IPS DF 4.7 (cell line): ENCODE data around the gene SIKE1.
"Not testable (repeated sequence)": the region's sequence is repeated elsewhere in the genome, so short reads cannot be mapped to it uniquely, and the experiment has no call there.

Experiments used
- DNase-seq: peaks from one replicate; pipeline ENCODE4 v3.0.0-alpha.2; 2013; ENCODE audit warnings: low spot score; ENCODE audit errors: extremely low read depth

SIKE1 gene

DNA sequence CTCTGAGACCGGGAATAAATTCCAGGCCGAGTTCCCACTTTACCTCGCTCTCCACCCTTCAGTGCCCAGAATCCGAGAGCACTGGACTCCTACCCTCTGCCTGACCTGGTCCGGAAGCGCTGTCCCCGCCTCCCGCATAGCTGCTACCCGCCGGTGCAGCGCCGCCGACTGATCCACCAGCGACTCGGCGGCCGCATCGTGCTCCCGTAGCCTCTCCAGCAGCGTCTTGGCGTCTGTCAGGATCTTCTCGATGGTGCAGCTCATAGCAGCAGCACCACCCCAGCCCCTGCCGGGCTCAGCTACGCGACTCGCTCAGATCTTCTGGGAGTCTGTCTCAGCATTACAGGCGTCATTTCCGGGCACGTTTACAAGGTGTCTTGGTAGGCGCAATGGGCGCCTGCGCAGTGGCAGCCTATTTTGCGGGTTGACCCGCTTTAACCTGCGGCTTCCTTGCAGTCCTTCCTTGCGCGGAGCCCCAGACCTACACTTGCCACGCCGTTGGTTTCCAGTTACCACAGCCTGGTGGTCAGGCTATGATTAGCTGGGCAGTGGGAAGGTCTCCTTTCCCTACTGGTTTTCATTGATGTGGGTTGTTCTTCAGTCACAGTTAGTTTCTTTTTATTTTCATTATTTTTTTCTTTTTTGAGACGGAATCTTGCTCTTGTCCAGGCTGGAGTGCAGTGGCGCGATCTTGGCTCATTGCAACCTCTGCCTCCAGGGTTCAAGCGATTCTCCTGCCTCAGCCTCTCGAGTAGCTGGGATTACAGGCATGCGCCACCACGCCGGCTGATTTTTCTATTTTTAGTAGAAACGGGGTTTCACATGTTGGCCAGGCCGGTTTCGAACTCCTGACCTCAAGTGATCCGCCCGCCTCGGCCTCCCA lies at the start of gene SIKE1:
SIKE1 (minus strand) TSS at position 342 of the 883 bp plus-strand sequence; CDS start at position 264, 78 bp downstream.
- peak; percentile 88 for DNase-seq

DNA sequence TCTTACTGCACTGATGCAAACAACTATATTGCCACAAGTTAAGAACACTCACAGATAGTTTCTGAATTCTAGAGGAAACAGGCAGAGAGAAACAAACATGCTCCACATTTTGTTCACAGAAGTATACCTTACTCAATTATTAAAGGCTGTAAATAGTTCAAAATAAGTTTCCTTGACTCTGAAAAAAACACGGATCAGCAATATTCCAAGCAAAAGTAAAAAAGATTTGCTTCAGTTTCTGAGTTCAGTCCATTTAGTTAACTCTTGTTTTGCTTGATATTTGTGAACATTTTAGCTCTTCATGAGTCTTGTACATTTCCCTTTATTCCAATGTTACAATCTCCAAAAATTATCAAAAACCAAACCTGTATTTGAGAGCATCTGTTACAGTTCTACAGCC lies 49.6 kb upstream of the SIKE1 start:
- not testable (repeated sequence) for DNase-seq

DNA sequence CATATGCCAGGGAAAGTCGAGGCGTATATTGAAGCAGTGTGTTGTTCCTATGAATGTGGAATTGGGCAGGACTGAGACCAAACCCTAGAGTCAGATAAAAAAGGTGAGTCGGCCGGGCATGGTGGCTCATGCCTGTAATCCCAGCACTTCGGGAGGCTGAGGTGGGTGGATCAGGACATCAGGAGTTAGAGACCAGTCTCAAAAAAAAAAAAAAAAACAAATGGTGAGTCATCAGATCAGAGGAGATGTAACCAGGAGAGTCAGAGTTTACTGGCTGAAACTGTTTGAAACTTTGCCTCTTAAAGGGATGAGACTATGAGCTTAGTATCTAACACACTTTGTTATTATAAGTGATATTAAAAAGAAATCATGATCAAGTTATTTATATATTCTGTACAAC lies 47.8 kb upstream of the SIKE1 start:
- no peak for DNase-seq

DNA sequence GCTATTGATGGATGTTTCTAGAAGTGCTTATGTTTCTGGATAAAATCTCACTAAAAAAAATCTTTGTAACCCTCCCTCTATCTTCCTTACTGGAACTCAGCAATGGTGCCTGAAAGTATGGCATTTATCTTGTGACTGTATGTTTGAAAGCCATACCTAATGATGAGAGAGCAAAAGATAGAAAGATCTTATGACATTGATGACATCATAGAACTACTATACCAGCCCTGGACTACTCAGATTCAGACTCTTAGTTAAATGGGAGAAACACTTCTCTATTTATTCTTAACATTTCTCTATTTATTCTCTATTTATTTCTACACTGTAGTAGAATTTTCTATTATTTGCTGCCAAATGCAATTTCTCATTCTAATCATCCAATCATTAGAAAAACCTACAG lies 41.5 kb upstream of the SIKE1 start:
- DNase-seq = no peak

DNA sequence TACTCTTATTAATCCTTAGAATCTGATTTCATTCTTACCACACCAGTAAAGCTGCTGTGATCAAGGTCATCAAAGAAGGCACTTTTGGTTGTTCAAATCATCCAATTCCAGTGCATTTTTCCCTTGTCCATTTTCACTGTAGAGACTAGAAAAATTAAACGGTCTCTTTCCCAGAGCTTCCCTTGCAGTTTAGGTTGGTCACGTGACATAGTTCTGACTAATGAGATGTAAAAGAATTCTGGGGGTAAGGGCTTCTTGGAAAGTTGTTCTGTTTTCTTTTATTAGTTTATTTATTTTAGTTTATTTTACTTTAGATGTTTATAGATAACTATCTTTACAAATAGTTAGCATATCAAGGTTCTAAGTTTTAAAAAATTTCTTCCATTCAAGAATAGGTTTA lies 39.9 kb upstream of the SIKE1 start:
- no peak for DNase-seq

DNA sequence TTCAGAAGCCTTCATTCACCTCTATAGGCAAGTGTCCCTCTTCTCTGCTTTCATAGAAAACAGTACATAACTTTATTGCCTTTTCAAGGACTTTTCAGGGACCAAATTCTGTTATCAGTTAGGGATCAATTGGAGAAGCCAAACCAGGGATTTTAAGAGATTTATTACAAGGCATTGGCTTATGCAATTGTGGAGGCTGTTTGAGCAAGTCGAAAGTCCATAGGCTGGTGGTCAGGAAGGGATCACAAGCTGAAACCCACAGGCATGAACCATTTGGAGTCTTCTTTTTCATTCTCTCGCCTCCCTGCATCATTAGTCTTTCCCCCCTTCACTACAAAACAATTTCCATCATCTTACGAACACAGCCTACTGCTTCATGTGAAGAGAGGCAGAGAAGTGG lies 39.4 kb upstream of the SIKE1 start:
- no peak for DNase-seq

DNA sequence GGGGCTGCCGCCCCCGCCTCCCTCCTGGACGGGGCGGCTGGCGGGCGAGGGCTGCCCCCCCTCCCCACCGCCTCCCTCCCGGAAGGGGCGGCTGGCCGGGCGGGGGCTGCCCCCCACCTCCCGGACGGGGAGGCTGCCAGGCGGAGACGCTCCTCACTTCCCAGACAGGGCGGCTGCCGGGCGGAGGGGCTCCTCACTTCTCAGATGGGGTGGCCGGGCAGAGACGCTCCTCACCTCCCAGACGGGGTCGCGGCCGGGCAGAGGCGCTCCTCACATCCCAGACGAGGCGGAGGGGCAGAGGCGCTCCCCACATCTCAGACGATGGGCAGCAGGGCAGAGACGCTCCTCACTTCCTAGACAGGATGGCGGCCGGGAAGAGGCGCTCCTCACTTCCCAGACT lies 24.0 kb upstream of the SIKE1 start:
- not testable (repeated sequence) for DNase-seq

DNA sequence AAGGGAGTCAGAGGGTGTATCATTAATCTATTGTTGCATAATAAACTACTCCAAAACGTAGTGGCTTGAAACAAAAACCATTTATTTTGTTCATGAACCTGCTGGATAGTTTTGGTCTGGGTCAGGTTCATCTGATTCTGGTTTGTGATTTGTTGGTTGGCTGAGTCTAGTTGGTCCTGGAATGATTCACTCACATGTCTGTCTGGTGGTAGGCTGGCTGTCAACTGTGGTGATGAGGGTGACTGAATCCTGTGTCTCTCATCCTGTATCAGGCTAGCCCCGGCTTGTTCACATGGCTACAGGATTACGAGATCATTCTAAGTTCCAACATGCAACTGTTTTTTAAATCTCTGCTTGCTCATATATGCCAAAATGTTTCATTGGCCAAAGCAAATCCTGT lies 22.5 kb upstream of the SIKE1 start:
- no peak for DNase-seq

DNA sequence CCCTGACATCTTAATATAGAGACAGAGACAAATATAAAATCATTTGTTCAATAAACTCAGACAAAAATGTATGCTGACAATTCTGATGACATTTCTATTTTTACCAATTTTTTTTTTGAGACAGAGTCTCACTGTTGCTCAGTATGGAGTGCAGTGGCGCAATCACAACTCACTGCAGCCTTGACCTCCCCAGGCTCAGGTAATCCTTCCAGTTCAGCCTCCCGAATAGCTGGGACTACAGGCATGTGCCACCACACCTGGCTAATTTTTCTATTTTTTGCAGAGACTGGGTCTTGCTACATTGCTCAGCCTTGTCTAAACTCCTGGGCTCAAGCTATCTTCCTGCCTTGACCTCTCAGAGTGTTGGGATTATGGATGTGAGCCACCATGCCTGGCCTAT lies 13.6 kb upstream of the SIKE1 start:
- no peak for DNase-seq

DNA sequence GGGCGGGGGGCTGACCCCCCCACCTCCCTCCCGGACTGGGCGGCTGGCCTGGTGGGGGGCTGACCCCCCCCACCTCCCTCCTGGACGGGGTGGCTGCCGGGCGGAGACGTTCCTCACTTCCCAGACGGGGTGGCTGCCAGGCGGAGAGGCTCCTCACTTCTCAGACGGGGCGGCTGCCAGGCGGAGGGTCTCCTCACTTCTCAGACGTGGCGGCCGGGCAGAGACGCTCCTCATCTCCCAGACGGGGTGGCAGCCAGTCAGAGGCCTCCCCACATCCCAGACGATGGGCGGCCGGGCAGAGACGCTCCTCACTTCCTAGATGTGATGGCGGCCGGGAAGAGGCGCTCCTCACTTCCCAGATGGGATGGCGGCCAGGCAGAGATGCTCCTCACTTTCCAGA lies 10.1 kb upstream of the SIKE1 start:
- not testable (repeated sequence) for DNase-seq

DNA sequence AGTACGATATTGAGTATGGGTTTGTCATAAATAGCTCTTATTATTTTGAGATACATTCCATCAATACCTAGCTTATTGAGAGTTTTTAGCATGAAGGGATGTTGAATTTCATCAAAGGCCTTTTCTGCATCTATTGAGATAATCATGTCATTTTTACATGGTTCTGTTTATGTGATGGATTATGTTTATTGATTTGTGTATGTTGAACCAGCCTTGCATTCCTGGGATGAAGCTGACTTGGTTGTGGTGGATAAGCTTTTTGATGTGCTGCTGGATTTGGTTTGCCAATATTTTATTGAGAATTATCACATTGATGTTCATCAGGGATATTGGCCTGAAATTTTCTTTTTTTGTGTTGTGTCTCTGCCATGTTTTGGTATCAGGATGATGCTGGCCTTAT lies 6.0 kb upstream of the SIKE1 start:
- not testable (repeated sequence) for DNase-seq

DNA sequence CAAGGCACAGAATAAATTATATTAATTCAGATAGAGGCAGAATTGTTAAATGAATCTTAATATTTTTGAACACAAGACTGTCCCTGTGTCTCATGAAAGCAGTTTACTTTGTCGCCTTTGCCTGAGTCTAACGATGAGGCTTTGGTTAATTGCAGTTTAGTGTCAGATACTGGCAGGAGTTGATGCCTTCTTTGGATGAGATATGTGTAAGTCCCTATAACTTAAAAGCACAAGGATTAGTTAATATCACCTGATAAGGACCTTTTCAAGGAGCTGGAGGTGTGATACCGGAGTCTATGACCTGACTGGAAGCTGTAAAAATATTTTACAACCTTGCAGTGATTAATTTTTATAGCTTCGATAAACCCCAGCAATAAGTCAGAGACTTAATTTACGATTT lies 2.0 kb upstream of the SIKE1 start:
- DNase-seq = no peak

DNA sequence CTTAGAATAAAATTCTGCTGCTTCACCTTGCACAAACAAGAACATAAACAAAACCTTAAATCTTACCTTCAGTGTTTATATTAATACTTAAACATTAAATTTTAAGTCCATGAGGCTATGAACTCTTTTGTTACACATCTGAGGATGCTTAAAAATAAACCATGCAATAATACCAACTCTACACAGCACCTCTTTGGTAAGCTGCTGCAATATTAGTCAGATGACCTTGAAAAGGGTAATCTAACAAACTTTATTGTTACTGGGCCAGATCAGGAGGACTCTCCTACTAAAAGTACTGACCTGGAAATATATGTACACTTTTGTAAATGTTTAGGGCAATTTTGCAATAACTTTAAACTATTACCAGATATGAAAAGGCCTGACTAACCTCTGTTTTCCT lies 763 bp downstream of the SIKE1 start:
- DNase-seq = no peak

DNA sequence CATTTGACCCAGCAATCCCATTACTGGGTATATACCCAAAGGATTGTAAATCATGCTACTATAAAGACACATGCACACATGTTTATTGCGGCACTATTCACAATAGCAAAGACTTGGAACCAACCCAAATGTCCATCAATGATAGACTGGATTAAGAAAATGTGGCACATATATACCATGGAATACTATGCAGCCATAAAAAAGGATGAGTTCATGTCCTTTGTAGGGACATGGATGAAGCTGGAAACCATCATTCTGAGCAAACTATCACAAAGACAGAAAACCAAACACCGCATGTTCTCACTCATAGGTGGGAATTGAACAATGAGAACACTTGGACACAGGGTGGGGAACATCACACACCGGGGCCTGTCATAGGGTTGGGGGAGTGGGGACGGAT lies 3.8 kb downstream of the SIKE1 start:
- not testable (repeated sequence) for DNase-seq

DNA sequence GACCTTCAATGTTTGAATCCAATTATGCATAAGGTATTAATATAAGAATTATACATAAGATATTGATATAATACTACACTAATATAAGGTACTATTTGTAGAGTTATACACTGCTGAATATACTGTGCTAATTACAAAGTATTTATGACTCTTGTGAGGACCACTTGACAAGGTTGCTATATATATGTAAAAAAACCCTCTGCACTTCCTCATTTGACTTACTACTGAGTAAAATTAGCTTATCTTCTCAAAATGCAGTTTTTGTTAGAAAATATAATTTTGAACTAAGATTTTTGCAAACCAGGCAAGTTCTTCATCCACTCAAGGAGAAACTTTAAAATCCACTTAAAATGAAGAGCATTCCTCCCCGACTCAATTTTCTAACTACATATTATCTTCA lies 8.5 kb downstream of the SIKE1 start:
- DNase-seq = no peak

DNA sequence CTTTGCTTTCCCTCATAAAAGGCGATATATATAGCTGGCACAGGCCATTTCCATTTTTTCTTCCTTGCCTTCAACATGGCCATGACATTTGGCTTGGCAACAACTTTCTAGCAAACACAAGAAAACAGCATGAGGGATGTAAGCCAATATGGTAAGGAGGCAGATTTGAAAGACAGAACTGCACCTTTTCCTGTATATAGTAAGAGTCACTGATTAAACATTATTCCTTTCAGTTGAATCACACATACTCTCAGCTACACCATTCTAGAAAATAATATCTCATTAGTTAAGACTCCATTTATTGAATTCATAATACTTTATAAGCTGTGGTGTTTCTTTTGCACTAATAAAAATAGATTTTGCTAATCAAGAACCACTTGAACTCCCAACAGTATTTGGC lies 9.5 kb downstream of the SIKE1 start:
- DNase-seq = no peak

DNA sequence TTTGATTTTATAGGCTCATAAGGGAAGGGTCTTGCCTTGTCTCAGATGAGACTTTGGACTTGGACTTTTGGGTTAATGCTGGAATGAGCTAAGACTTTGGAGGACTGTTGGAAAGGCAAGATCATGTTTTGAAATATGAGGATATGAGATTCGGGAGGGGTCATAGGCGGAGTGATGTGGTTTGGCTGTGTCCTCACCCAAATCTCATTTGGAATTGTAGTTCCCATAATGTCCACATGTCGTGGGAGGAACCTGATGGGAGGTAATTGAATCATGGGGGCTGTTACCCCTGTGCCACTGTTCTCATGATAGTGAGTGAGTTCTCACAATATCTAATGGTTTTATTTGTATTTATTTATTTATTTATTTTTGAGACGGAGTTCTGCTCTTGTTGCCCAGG lies 15.8 kb downstream of the SIKE1 start:
- no peak for DNase-seq

DNA sequence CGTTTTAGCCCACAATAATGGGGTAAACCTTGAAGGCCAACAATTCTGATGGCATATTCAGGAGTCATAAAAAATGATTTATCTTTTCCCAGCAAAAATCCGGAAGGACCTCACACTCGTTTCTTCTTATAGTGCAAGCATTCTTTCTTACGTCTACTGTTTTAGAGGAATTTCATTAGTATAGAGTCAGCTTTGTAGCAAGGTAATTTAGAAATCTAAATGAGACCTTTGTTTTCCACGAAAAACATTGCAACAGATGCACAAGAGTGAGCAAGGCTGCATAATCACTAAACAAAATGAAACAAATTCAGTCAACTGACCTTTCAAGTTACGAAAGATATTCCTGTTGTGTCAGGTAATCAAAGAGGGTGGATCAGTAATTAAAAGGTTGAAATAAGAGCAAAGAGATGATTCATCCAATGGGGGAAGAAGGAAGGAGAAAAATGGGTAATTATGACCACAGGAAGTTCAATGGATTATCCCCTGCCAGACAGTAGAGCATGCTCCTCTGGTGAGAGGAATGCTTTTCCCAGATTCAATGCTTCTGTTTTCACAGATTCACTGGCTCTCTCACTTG lies 22.1 kb downstream of the SIKE1 start:
- no peak for DNase-seq

DNA sequence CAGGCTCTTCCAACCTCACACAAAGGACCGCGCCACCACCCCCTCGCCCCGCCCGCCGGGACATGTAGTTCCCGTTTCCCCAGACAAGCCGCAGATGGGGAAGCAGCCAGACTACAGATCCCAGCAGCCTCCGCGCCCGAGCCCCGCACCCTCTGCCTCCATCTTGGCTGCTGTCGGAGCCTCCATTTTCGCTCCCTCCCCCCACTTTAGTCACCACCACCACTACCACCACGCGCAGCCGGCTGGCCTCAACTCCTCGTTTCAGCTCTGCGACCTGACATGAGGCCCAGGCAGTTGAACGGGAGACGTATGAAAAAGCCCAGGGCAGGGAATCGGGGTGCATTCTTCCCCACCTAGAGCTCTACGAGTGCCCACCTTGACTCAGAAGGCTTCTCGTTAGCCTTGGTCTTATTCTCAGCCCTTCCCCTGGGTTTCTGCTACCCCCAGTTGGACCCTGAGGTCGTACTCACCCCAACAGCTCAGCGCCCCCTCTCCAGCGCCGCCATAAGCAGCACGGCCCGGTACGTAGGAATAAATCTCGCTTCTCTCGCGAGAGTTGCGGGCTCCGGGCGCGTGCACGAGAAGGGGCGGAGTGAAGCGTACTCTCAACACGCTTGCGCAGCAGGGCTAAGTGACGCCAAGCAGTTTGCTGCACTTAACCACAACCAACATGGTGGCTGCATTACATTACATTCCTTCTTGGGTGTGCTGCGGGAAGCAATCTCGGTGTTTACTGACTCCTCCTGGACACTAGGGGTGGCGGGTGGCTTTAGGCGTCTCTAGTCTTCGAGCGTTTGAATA lies 22.8 kb downstream of the SIKE1 start, which contains the start of gene CSDE1:
CSDE1 (minus strand) TSS at position 530 of the 801 bp plus-strand sequence. CDS start 18,094 bp downstream, outside the sequence.
- DNase-seq = peak; percentile 98

DNA sequence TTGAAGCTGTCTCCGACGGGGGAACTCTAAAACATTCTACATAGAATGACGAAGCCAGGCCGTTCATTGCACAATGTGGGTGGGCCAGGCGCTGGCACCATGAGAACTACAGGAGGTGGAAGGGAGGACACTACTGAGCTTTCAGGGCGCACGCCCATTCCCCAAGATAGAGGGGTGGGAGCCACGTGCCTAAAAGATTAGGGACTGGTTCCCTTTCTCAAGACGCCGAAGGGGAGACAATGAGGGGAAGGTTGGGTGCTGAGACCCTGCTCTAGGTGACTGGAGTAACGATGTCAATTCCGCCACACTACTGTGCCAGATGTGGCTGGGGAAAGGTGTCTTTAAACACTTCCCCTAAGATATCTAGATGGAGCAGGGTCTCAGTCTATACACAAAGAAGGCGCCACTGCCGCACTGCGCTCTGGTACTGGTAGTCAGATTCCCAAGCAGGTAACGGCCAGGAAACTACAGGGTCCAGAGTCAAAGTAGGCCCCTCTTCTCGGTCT lies 23.5 kb downstream of the SIKE1 start:
- no peak for DNase-seq

DNA sequence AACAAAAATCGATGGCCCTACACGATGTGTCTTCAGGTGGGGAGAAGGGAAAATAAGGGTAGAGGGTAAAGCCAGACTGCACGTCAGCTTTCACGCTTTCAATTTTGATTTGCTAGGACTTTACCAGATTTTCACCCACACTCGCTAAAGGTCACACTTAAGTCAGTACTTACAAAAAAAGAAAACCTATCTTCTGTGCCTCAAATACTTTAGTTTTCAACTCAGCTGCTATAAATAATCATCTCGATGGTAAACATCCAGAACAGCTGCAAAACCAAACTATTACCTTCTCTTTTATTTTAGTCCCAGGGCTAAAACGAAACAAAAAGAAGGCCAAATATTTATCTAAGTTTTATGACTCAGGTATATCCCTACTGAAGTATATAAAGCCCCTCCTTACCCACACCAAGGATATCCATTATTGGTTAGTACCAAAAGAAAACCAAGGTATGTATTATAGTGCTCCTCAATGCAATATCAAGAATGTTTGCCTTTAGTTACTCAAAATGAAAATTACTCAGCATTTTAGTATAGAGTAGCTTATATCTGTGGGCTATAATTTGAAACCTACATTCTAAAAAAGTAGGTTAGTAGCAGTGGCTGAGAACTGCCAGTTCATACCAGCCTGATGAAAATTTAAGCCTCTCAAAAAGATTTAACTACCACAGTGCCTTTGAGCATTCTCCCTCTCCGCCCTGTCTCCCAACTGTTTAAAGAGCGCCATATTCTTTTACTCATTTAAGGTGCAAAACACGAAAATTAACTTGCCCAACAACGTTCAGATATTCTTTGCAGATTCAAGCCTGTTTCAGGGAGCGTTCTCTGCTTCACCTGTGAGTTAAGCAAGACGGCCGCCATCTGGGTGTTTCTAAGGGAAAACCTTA lies 24.2 kb downstream of the SIKE1 start:
- DNase-seq = no peak
